Body of pancreas (tissue), 4 donors: ENCODE data around the gene GMEB1.

Experiments
- CTCF ChIP-seq, 7 experiments: fragments of 450-650 bp in 4 of 7; fragments of 200-600 bp in 3 of 7; sonication (generic) in 3 of 7; IDR thresholded peaks; one replicate each; pipeline ENCODE4 v1.5.1; 2016 to 2019; ENCODE audit warnings: antibody characterized with exemption in 7 of 7
- POLR2A ChIP-seq, 3 donors: fragments of 450-650 bp; IDR thresholded peaks; one replicate each; pipeline ENCODE4 v1.6.1; 2016; ENCODE audit warnings: antibody characterized with exemption in 3 of 3, mild to moderate bottlenecking in 2 of 3

GRCh38 chr1:28755701-28756100 lies 87.1 kb downstream of the GMEB1 start:
- TF ChIP-seq POLR2A (IDR thresholded peaks at IDR 0.05) (no peak), CTCF (IDR thresholded peaks at IDR 0.05) (no peak)
